Embryonic facial prominence (tissue), 1 donor: ENCODE results near the gene MT1X.

Experiments used
- DNase-seq: peaks from one replicate; pipeline ENCODE4 v3.0.0-alpha.2; 2016; ENCODE audit errors: extremely low spot score

Gene MT1X

DNA sequence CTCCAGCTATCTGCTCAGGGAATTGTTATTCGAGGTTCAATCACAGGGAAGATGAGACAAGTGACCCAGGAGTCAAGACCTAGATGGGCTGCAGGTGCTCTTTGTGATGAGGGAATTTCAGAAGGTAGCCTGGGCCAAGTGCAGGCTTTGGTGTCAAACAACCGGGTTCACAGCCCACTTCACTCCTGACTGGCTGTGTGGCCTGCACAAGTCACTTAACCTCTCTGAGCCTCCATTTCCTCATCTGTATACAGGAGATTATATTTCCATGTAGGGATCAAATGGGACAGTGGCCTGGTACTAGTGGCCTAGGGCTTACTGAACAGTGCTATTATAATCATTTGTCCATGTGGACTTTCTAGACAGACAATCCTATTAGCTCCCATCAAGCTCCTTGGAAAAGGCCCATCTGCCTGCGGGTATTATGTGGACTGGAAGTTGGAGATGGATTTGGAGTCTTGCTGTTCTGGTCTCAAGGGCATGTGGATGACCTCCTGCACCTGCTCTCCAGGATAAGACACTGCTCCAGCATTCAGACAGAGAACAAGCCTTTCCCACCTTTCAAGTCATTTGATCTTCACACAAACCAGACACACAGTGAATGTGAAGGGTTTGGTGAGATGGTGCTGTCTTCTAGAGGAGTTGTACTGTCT lies 3.1 kb upstream of the MT1X start:
- no peak for DNase-seq

DNA sequence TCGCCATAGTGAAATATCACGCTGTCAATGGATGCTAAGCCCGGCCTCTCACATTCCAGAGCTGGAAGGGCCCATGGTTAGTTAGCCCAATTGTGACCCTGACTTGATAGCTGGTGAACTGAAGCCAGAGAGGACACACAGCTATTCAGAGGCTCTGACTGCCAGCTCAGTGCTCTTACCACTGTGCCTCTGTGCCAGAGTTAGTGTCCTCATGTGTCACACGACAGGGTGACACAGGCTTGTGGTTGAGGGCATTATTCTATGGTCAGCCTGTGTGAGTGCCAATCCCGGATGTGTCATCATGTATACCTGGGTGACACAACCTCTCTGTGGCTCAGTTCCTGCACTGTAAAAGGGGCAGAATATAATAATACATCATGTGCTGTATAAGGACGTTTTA lies 2.5 kb upstream of the MT1X start:
- no peak for DNase-seq

DNA sequence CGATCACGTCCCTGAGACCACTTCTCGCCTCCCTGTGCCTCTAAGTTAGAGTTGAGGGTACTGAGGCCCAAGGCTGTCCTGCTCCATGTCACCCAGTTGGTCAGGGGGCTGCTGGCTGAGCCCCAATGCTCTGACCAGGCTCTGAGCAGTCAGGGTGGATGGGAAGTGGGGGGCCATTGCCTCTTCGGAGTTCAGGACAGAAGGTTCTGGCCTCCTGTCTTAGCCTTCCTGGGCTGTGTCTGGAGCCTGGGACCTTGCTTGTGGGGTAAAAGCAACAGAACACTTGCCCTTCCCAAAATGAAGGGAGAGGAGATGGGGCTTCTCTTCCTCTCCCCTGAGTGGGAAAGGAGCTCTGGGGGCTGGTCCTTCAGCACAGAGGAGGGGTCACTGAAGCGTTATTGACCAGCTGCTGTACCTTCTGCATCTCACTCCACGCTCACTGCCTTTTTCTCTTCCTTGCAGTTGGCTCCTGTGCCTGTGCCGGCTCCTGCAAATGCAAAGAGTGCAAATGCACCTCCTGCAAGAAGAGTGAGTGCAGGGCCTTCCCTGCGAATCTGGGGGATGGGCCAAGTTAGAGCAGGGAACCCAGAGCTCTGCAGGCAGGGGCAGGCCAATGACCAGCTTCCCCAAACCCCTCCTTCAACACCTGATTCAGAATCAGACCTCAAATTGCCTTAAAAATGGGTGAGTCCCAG lies 580 bp downstream of the MT1X start:
- DNase-seq, result no peak

DNA sequence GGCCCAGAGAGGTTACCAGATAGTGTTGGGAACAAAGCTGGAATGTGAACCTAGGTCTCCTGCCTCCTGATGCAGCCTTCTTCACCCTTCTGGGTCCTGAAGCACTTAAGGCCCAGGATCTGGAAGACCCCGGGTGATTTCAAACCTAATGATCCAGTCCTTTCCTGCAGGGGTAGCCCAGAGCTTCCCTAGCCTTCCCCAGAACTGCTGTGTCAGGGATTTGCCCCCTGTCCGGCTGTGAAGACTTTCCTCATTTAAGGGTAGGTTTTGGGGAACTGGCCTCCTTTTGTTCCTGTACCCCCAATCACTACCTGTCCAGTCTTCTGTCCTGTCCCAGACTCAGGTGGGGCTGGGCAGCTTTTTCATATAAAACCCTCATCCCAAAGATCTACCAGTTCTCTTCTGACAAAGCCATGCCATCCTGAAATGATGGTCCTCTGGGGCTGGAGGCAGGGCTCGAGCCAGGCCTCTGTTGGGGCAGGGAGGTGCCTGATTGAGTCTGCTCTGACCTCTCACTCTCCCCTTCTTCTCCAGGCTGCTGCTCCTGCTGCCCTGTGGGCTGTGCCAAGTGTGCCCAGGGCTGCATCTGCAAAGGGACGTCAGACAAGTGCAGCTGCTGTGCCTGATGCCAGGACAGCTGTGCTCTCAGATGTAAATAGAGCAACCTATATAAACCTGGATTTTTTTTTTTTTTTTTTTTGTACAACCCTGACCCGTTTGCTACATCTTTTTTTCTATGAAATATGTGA lies 1.3 kb downstream of the MT1X start:
- no peak for DNase-seq

DNA sequence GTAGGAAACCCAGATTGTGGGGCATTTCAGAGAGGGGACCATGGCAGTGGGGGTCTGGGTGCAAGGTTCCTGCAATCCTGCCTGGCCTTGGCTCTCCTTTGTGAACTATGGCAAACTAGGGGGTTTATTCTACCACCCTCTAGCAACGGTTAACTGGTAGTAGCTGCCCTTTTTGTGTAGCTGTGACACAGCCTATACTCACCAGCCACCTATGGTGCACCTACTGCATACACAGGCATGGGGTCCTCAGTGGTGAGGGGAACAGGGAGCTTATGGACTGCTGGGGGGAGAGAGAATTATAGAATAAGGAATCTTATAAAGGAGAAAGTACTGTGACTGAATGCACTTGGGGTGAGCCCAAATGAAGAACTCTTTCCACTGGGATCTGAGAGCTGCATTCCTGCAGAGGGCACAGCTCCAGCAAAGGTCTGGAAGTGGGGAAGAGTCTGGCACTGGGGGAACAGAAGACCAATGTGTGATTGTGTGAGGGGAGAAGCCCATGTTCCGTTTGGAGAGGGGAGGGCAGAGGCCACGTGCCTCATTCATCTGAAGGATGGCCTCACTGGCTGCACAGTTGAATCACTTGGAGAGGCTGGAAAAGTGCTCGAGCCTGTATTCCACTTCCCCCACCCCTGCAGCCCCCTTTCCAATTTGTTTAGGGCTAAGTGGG lies 2.1 kb downstream of the MT1X start:
- no peak for DNase-seq

DNA sequence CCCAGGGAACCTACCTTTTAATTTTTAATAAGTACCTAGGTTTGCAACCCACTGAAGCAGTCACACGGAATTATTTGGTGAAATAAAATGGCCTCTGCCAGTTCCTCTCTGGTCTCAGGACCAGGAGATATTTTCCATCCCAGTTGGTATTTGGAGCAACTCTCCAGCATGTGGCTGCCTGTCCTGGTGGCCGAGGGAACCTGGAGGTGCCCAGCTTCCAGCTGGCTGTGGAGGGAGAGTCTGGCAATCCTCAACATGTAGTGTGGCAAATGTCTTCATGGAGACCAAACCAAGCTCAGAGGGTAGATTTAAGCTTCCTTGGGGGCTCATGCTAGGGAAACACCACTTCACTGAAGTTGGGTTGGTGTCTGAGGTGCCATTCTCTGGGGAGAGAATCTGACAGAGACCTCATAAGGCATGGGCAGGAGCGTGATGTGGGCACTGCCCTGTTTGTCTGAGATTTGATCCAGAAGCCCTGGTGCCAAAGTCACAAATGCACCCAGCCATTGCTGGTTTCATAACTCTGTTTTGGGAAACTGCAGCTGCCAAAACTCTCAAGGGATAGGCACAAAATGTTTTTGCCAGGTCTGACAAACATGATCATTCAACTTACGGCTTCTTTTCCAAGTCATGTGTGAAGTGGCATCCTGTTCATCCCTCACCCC lies 2.8 kb downstream of the MT1X start:
- no peak for DNase-seq

DNA sequence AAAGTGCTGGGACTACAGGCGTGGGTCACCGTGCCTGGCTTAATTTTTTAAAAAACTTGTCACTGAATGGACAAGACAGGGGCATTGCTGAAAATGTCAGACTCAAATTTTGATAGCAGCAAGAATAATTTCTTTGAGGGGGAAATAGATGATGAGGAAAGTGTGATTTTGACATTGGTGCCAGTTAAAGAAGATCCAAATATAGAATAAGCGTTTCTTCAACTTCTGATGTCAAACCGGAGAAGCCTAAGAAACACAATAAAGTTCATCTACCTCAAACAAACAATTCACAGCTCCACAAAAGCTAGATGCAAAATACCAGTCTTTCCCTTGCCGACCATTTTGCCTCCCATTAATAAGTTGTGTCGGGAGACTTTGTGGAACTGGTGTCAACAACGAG lies 4.5 kb downstream of the MT1X start:
- DNase-seq, result no peak

DNA sequence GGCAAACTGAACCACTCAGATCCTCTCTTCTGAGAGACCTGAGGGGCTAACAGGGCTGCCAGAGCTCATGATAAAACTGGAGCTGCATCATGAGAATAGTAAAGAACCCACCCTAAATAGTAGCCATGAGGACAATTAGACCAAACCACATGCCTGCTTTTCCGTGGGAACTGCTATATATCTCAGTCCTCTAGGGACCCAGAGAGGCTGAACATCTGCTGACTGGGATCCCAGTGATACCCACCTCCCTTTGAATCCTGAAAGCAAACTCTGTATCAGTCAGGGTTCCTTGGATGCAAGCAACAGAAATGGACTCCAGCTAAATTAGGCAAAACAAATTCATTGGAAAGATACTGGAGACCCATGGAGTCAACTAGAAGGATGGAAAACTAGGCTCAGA lies 6.5 kb downstream of the MT1X start:
- no peak for DNase-seq

DNA sequence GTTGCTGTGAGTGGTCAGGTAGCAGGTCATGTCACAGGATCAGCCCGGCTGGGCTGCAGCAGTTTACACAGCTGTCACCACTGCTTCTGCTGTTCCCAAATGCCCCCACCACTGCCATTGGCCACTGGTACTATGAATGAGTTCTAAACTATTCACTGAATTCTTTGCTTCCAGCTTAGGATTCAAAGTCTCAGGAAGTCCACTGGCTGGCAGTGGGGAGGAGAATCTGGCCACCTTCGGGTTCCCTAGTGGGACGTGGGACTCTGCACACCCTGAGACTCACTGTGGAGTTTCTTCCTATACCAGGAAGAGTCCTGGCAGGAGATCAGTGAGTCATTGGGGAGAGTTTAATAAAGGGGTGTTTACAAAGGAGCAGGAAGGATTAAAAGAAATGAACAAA lies 6.9 kb downstream of the MT1X start:
- DNase-seq, result no peak

DNA sequence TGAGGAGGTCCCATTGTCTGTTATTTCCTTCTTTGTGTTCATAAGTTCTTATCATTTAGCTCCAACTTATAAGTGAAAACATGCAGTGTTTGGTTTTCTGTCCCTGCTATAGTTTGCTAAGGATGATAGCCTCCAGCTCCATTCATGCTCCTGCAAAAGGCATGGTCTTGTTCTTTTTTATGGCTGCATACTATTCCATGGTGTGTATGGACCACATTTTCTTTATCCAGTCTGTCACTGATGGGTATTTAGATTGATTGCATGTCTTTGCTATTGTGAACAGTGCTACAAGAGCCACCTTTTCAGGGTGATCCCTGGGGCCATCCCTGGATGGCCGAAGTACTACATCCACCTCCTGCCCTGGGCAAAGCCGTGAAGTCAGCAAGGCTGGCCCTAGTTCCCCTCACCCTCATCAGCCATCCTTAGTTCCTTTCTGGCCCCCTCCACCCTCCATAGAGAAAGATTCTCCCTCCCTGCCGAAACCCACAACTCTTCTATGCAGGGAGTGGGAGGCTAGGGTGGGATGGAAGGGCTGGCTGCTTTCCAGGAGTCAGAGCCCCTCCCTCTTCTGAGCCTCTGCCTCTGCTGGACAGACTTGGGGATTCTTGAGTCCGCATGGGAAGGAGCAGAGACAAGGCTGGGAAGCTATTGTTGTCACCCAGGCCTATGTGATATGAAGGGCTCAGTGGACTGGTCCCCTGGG lies 8.3 kb downstream of the MT1X start:
- no peak for DNase-seq

DNA sequence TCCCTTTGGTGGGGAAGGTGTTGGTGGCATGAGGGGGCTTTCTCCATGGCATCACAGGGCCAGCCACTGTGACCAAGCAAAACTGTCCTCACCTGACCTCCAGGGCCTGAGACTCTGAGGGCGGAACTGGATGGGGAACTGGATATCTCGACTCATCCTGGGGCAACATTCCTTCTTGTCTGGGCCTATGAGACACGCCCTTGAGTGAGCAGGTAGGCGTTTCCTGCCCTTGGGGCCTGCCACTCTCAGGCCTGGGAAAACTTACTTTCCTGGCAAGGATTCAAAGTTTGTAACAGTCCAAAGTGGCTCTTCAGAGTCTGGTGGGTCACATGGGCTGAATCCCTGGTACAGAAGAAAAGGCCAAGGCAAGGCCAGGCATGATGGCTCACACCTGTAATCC lies 9.6 kb downstream of the MT1X start:
- DNase-seq, result no peak

DNA sequence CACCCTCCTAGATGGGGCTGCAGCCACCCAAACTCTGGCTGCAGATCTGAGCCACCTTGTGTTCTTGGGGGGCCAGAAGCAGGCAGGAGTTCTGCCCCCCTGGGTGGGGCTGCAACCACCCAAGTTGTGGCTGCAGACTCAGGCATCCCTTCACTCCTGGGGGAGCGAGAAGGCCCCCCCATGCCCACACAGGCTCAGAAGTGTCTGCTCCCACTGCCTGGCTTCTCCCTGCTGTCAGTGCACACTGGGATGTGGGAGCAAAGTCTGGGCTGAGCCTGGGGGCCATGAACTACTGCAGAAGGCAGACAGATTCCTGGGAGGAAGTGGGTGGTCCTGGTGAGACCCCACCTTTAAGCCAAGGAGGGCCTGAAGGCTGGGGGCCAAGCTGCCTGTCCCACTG lies 13.0 kb downstream of the MT1X start:
- no peak for DNase-seq

DNA sequence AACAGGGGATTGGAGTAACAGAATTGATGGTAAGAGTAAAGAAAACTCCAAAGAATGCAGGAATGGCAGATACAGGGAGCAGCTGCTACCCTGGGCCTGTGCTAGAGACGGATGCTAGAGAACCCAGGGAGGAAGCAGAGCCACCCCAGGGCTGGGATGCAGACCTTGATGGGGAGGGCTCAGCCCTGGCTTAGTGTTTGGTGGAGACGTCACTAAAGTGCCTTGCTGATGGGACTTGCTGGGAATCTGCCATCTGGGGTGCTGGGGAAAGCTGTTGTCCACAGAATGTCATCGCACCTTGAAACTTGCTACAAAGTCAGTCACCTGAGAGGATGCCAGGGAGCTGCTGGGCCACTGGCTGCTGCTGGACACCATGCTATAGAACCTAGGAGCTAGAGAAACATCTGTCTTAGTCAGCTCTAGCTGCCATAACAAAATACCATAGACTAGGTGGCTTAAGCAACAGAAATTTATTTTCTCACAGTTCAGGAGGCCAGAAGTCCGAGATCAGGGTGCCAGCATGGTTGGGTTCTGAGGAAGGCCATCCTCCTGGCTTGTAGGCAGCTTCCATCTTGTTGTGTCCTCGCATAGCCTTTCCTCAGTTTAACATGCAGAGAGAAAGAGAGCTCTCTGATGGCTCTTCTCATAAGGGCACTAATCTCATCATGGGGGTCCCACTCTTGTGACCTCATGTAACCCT lies 15.3 kb downstream of the MT1X start:
- DNase-seq, result no peak

DNA sequence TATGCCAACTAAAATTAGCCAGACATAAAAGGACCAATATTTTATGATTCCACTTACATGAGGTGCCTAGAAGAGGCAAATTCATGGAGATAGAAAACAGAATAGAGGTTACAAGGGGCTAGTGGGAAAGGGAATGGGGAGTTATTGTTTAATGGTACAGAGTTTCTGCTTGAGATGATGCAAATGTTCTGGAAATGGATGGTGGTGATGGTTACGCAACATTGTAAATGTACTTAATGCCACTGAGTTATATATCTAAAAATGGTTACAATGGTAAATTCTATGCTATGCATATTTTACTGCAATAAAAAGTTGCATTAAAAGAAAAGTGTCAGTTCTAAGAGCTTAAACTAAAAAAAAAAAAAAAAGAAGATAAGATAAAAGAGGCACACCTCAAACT lies 17.9 kb downstream of the MT1X start:
- DNase-seq, result no peak

DNA sequence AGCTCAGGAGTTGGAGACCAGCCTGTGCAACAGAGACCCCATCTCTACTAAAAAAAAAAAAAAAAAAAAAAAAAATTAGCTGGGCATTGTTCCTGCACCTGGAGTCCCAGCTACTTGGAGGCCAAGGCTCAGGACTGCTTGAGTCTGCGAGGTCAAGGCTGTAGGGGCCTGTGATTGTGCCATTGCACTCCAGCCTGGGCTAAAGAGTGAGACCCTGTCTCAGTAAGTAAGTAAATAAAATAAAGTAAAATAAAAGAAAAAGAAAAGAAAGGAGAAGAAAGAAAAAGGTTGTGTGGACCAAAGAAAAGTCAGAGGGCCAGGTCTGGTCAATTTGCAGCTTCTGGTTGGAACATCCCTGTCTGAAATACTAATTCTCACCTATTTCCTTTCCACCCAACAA lies 18.4 kb downstream of the MT1X start:
- no peak for DNase-seq

DNA sequence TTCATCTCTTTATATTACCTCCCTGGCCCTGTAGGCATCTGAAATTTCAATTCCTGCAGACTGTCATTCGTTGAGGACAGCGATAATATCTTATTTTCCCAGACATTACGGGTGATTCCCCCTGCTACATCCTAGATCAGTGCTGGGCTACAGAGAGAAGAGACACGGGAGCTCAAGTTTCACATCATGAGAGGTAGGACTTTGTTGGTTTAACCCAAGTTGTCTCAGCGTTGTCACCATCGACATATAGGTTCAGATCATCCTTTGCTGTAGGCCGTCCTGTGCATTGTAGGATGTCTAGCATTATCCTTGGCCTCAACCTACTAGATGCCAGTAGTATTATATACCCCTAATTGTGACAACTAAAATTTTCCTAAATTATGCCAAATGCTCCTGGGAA lies 19.3 kb downstream of the MT1X start:
- DNase-seq, result no peak

DNA sequence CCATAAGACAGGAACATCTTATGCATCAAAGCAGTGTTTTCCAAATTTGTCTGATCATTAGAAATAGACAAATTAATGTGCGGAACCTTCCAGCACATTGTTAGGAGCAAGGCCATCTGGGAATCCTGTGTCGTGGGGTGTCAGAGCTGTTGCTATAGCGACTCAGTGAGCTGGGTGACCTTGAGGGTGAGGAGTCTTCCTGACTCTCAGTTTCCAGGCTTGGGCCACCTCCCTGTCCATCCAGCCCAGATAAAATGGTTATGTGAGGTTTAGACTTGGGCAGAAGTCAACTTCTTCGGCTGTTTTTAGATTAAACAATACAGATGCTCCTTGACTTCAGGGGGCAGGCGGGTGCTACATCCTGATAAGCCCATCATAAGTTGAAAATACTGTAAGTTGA lies 20.6 kb downstream of the MT1X start:
- DNase-seq, result no peak

DNA sequence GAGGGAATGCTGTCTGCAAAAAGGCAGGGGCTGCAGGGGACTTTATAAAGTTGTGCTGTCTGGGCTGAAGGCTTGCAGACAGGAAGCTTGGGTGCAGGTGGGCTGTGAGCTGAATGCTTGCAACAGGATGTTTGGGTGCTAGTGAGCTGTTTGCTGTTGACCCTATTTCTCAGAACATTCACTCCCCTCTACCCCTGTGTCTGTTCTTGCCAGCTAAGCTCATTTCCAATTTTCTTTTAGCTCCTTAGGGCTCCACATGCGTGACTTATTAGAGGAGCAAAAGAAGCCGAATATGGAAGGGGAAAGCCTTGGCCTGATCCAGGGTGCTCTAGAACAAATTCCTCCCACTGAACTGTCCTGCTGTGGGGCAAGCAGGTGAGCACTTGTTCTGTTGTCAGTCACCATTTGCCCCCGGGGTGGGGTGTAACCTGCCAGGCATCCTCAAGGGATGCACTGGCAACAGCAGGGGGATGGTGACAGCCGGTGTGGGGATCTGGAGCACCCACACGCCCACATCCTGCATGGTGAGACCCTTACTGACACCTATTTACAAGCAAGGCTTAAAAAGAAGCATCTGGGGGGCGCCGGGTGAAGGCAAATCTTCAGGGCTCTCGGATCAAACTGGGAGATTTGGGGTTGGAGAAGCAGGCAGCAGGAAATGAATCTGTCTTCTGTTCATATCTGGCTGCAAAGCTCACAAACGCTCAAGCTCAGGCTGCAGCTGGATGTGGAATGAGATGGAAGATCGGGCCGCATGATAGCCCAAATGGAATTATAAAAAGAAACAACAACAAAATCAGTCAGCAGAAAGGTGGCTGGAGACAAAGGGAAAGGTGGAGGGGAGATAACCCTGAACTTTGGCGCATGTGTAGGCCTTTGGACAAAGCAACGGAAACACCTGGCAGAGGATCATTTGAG lies 26.5 kb downstream of the MT1X start:
- DNase-seq, result no peak

DNA sequence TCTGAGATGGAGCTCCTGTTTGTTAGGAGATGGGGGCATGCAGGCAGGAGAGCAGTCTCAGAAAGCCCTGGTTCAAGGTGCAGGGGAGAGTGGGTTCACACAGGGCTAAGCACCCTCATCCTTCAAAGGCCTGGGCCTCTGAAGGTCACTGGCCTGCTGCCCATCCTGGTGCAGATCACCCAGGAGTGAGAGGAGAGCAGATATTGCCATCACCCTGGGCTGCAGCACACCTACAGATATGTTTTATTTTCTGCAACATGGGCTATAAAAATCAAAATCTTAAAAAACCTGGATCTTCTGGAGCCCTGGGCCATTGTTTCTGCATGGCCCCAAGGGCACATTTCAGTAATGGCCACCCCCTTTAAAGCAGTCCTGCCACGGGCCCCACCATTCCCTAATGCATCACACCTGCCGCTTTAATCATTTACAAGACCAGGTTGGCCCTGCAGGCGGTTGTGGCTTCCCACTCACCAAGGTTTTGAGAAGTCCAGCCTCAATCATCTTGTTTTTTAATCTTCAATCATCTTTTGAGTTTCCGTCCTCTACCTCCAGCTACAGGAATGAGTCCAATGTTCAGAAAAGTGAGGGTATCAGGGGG lies 27.3 kb downstream of the MT1X start:
- no peak for DNase-seq
